HCT116 (cell line): ENCODE measurements around the gene OLA1. TPM values are rescaled to one million over a fixed set of nuclear protein-coding genes. Genes with fewer than 3 reads are reported as not detected.

Experiments used
- ATAC-seq: fragments of 200-7000 bp; cut with Tn5 transposase; 2 replicates; pipeline ENCODE4 v1.9.1; 2020; ENCODE audit warnings: mild to moderate bottlenecking, moderate library complexity
- BruUV-seq: library from RNA; stranded (reverse); fragments of 400-500 nt; replicated peaks from 2 replicates; lab custom pipeline; 2021; lab: Mats Ljungman, UMichigan
- CTCF ChIA-PET: fragments of 300-600 bp; sonication (Branson Sonifier 250); formaldehyde crosslinking; loops from one replicate; lab custom pipeline; 2021; ENCODE audit warnings: antibody characterized with exemption; lab: Charles Lee
- POLR2A ChIA-PET: fragments of 300-600, 350-600 bp; sonication (Branson Sonifier 250); formaldehyde crosslinking; loops from one replicate; lab custom pipeline; 2021; ENCODE audit warnings: antibody characterized with exemption; lab: Charles Lee
- RAD21 ChIA-PET, 2 experiments: fragments of 300-600 bp; sonication (Branson Sonifier 250); formaldehyde crosslinking; loops; one replicate each; lab custom pipeline; 2023; ENCODE audit warnings: low total read pairs in 2 of 2; ENCODE audit not compliant: uncharacterized antibody in 2 of 2, unreplicated experiment in 2 of 2, low non-redundant PET in 1 of 2; lab: Charles Lee
- DNase-seq: peaks from one replicate; pipeline ENCODE4 v3.0.0-alpha.2; 2010; ENCODE audit warnings: low read depth, low spot score
- H2AFZ ChIP-seq: fragments of 200-600 bp; shearing (Covaris generic), sonication (generic); 2 replicates; pipeline ENCODE4 v1.6.1; 2017; ENCODE audit warnings: low read depth, mixed run types, mixed read lengths, antibody characterized with exemption, low read length; ENCODE audit not compliant: poor library complexity, severe bottlenecking
- H3K27ac ChIP-seq: 2 replicates; pipeline ENCODE4 v1.5.1; 2012; ENCODE audit warnings: low read depth, low read length
- H3K27me3 ChIP-seq: fragments of 200-600 bp; sonication (generic); 2 replicates; pipeline ENCODE4 v1.6.1; 2016; ENCODE audit warnings: mixed run types, low read length, mixed read lengths; ENCODE audit not compliant: insufficient read depth
- H3K36me3 ChIP-seq, 2 experiments: fragments of 200-500 bp in 1 of 2; fragments of 200-600 bp in 1 of 2; sonication (Bioruptor generic) in 1 of 2; sonication (generic) in 1 of 2; 2 replicates each; pipeline versions ENCODE4 v1.5.1 to v1.6.1; 2014 to 2016; ENCODE audit warnings: low read length in 2 of 2, inconsistent platforms in 1 of 2, mixed read lengths in 1 of 2, mixed run types in 1 of 2; ENCODE audit not compliant: insufficient read depth in 2 of 2, control insufficient read depth in 1 of 2
- H3K4me1 ChIP-seq, 2 experiments: fragments of 200-600 bp in 1 of 2; sonication (generic) in 1 of 2; 2 replicates each; pipeline versions ENCODE4 v1.5.1 to v1.6.1; 2012 to 2017; ENCODE audit warnings: low read length in 2 of 2, inconsistent platforms in 1 of 2, mild to moderate bottlenecking in 1 of 2, mixed read lengths in 1 of 2, mixed run types in 1 of 2, moderate library complexity in 1 of 2; ENCODE audit not compliant: insufficient read depth in 2 of 2, control insufficient read depth in 1 of 2
- H3K4me2 ChIP-seq: fragments of 200-600 bp; sonication (generic); 2 replicates; pipeline ENCODE4 v1.6.1; 2017; ENCODE audit warnings: mixed run types, low read length, mixed read lengths
- H3K4me3 ChIP-seq, 2 experiments: fragments of 200-600 bp in 1 of 2; sonication (generic) in 1 of 2; replicated peaks in 1 of 2; 2 replicates each; pipeline ENCODE4 v1.5.1; 2011 to 2016; ENCODE audit warnings: low read length in 2 of 2, control low read depth in 1 of 2, low read depth in 1 of 2, mild to moderate bottlenecking in 1 of 2, mixed read lengths in 1 of 2, mixed run types in 1 of 2
- H3K79me2 ChIP-seq: fragments of 200-600 bp; sonication (generic); 2 replicates; pipeline ENCODE4 v1.6.1; 2017; ENCODE audit warnings: mild to moderate bottlenecking, mixed run types, low read length, moderate library complexity, mixed read lengths; ENCODE audit not compliant: insufficient read depth
- H3K9ac ChIP-seq: fragments of 200-600 bp; sonication (generic); 2 replicates; pipeline ENCODE4 v1.6.1; 2016; ENCODE audit warnings: low read length, mixed read lengths
- H3K9me2 ChIP-seq: fragments of 200-600 bp; sonication (generic), shearing (Covaris generic); 2 replicates; pipeline ENCODE4 v1.6.1; 2017; ENCODE audit warnings: mixed run types, mild to moderate bottlenecking, moderate library complexity; ENCODE audit not compliant: insufficient read depth
- H3K9me3 ChIP-seq, 2 experiments: fragments of 200-500 bp in 1 of 2; fragments of 200-600 bp in 1 of 2; sonication (Bioruptor generic) in 1 of 2; sonication (generic) in 1 of 2; 2 replicates each; pipeline ENCODE4 v1.6.1; 2014 to 2017; ENCODE audit warnings: low read length in 2 of 2, mixed read lengths in 2 of 2, inconsistent platforms in 1 of 2, low read depth in 1 of 2, mild to moderate bottlenecking in 1 of 2, mixed run types in 1 of 2, moderate library complexity in 1 of 2; ENCODE audit not compliant: control insufficient read depth in 1 of 2, insufficient read depth in 1 of 2
- H4K20me1 ChIP-seq: fragments of 200-600 bp; sonication (generic), shearing (Covaris generic); 2 replicates; pipeline ENCODE4 v1.6.1; 2017; ENCODE audit warnings: mixed run types, mild to moderate bottlenecking, moderate library complexity; ENCODE audit not compliant: insufficient read depth
- CTCF ChIP-seq, 3 experiments: fragments of 200-600 bp in 1 of 3; sonication (generic) in 1 of 3; IDR thresholded peaks in 2 of 3; conservative IDR thresholded peaks in 1 of 3; 2 replicates each; pipeline ENCODE4 v1.5.1; 2012 to 2017; ENCODE audit warnings: low read depth in 2 of 3, low read length in 2 of 3, antibody characterized with exemption in 1 of 3, borderline replicate concordance in 1 of 3, control low read depth in 1 of 3, mild to moderate bottlenecking in 1 of 3, mixed read lengths in 1 of 3, mixed run types in 1 of 3, moderate library complexity in 1 of 3; ENCODE audit not compliant: insufficient read depth in 1 of 3
- ELF1 ChIP-seq: IDR thresholded peaks from 2 replicates; pipeline ENCODE4 v1.6.1; 2012; ENCODE audit warnings: low read depth, borderline replicate concordance
- EZH2phosphoT487 ChIP-seq: fragments of 200-600 bp; IDR thresholded peaks from 2 replicates; pipeline ENCODE4 v1.6.1; 2018; ENCODE audit warnings: antibody characterized with exemption, borderline replicate concordance
- FOSL1 ChIP-seq: IDR thresholded peaks from 2 replicates; pipeline ENCODE4 v1.6.1; 2012; ENCODE audit warnings: low read depth
- JUND ChIP-seq: IDR thresholded peaks from 2 replicates; pipeline ENCODE4 v1.6.1; 2012
- POLR2A ChIP-seq: IDR thresholded peaks from 2 replicates; pipeline ENCODE4 v1.7.0; 2011; ENCODE audit warnings: borderline replicate concordance; ENCODE audit not compliant: insufficient read depth, insufficient read length; ENCODE audit errors: extremely low read depth
- POLR2AphosphoS5 ChIP-seq: IDR thresholded peaks from 2 replicates; pipeline ENCODE4 v1.6.1; 2011; ENCODE audit warnings: mild to moderate bottlenecking, low read depth, low read length, moderate library complexity
- RAD21 ChIP-seq: IDR thresholded peaks from 2 replicates; pipeline ENCODE4 v1.6.1; 2012; ENCODE audit warnings: low read depth, mild to moderate bottlenecking
- REST ChIP-seq: IDR thresholded peaks from 2 replicates; pipeline ENCODE4 v1.6.1; 2012; ENCODE audit warnings: low read depth
- SP1 ChIP-seq: IDR thresholded peaks from 2 replicates; pipeline ENCODE4 v1.6.1; 2012; ENCODE audit warnings: low read depth
- SRF ChIP-seq: IDR thresholded peaks from 2 replicates; pipeline ENCODE4 v1.6.1; 2012; ENCODE audit warnings: low read depth
- YY1 ChIP-seq: IDR thresholded peaks from 2 replicates; pipeline ENCODE4 v1.6.1; 2011; ENCODE audit warnings: low read length, low read depth, moderate library complexity, mild to moderate bottlenecking; ENCODE audit not compliant: insufficient replicate concordance; ENCODE audit errors: extremely low read depth
- ZBTB33 ChIP-seq: IDR thresholded peaks from 2 replicates; pipeline ENCODE4 v1.6.1; 2011; ENCODE audit warnings: mild to moderate bottlenecking, low read length, moderate library complexity; ENCODE audit not compliant: insufficient replicate concordance; ENCODE audit errors: extremely low read depth
- ZFX ChIP-seq: fragments of 450-650 bp; IDR thresholded peaks from 2 replicates; pipeline ENCODE4 v1.6.1; 2017
- intact Hi-C: fragments of 100-400 bp; cut with micrococcal nuclease; formaldehyde crosslinking; loops from 2 replicates; pipeline ENCODE4 v1.10.0; 2022
- total RNA-seq: library from RNA; stranded (reverse); gene quantifications from one replicate; pipeline ENCODE4 v1.2.1, GENCODE V29; 2021; ENCODE audit not compliant: unreplicated experiment

The OLA1 gene
- total RNA-seq, 1 experiment from 2014 or later = 219 TPM

GRCh38 chr2:174282441-174282840, 34.1 kb upstream of the OLA1 start:
- Histone ChIP-seq H4K20me1 (no peaks in the 10 kb centered on the region), H3K9me2 (no peaks in the 10 kb centered on the region), H3K79me2 (no peaks in the 10 kb centered on the region), H3K9me3 (no peaks in the 10 kb centered on the region), H3K9ac (no peak overlapping the region), H3K27me3 (no peaks in the 10 kb centered on the region), H3K4me3 (no peak overlapping the region), H2AFZ (no peak overlapping the region), H3K36me3 (no peaks in the 10 kb centered on the region)
- ChIA-PET RAD21 (no interaction called here), POLR2A (interaction anchor here (0.7 kb wide), 1 partner anchor 32 kb away, joined by 4 read pairs; no protein-coding TSS in a partner anchor), CTCF (no interaction called here)
- no TSS peak for BruUV-seq
- ATAC-seq (no peak), DNase-seq (no peak)
- TF ChIP-seq ZBTB33 (no peak), FOSL1 (no peak), ELF1 (no peak), REST (no peak), RAD21 (no peak), SP1 (no peak), SRF (no peak), YY1 (no peak), EZH2phosphoT487 (no peak), JUND (no peak), ZFX (no peak), POLR2AphosphoS5 (no peak), POLR2A (no peak), CTCF (IDR thresholded peaks at IDR 0.05 in 2 of 3, conservative IDR thresholded peaks at IDR 0.05 in 1 of 3; ENCODE audit: borderline replicate concordance in 1 of 3, insufficient read depth in 1 of 3, low read depth in 2 of 3, low read length in 2 of 3) (no peak)
- TF ChIP-seq, all 23 proteins: peak for 0
- no peak overlapping the region for H3K4me2 ChIP-seq
- H3K27ac ChIP-seq = no peak overlapping the region
- intact Hi-C loops = no loop called here
- no peaks in the 10 kb centered on the region for H3K4me1 ChIP-seq
